OCI-LY3 (cell line): ENCODE data around the gene ARL5A.

Experiments
- EZH2phosphoT487 ChIP-seq: fragments of 200-600 bp; shearing (Covaris generic); IDR thresholded peaks from 2 replicates; pipeline ENCODE4 v1.6.1; 2018; ENCODE audit warnings: antibody characterized with exemption, mixed run types, low read depth
- TF ChIP-seq, protein P1 (sequence below): fragments of 200-600, 300-600 bp; sonication (generic); IDR thresholded peaks from 2 replicates; pipeline ENCODE4 v1.5.1; 2014; ENCODE audit warnings: antibody characterized with exemption, low read length, low read depth

GRCh38 chr2:151857650-151858049 lies 29.4 kb upstream of the ARL5A start:
- TF ChIP-seq EZH2phosphoT487 = no peak
- TF ChIP-seq, protein P1, sequence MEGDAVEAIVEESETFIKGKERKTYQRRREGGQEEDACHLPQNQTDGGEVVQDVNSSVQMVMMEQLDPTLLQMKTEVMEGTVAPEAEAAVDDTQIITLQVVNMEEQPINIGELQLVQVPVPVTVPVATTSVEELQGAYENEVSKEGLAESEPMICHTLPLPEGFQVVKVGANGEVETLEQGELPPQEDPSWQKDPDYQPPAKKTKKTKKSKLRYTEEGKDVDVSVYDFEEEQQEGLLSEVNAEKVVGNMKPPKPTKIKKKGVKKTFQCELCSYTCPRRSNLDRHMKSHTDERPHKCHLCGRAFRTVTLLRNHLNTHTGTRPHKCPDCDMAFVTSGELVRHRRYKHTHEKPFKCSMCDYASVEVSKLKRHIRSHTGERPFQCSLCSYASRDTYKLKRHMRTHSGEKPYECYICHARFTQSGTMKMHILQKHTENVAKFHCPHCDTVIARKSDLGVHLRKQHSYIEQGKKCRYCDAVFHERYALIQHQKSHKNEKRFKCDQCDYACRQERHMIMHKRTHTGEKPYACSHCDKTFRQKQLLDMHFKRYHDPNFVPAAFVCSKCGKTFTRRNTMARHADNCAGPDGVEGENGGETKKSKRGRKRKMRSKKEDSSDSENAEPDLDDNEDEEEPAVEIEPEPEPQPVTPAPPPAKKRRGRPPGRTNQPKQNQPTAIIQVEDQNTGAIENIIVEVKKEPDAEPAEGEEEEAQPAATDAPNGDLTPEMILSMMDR = no peak
